SJCRH30 (cell line): Measurements from ENCODE around the gene ARHGAP44. TPM values are rescaled to one million over a fixed set of nuclear protein-coding genes. Genes with fewer than 3 reads are reported as not detected.

Experiments used
- DNase-seq, 2 experiments: peaks; one replicate each; pipeline ENCODE4 v3.0.0-alpha.2; 2015 to 2020
- H3K27ac ChIP-seq: fragments of 250-450 bp; sonication (Bioruptor Pico); 2 replicates; pipeline ENCODE4 v1.5.1; 2020; ENCODE audit warnings: mild to moderate bottlenecking, moderate library complexity
- H3K27me3 ChIP-seq: fragments of 250-450 bp; sonication (Bioruptor Pico); 2 replicates; pipeline ENCODE4 v1.5.1; 2020; ENCODE audit warnings: mild to moderate bottlenecking, moderate library complexity
- H3K36me3 ChIP-seq: fragments of 250-450 bp; sonication (Bioruptor Pico); 2 replicates; pipeline ENCODE4 v1.5.1; 2020; ENCODE audit warnings: mild to moderate bottlenecking, moderate library complexity
- H3K4me1 ChIP-seq: fragments of 250-450 bp; sonication (Bioruptor Pico); 2 replicates; pipeline ENCODE4 v1.5.1; 2020; ENCODE audit warnings: mild to moderate bottlenecking, moderate library complexity
- H3K4me3 ChIP-seq: fragments of 250-450 bp; sonication (Bioruptor Pico); 2 replicates; pipeline ENCODE4 v1.5.1; 2020; ENCODE audit warnings: mild to moderate bottlenecking, moderate library complexity
- H3K9me3 ChIP-seq: fragments of 250-450 bp; sonication (Bioruptor Pico); replicated peaks from 2 replicates; pipeline ENCODE4 v1.5.1; 2020; ENCODE audit warnings: mild to moderate bottlenecking, moderate library complexity
- total RNA-seq: library from RNA; depleted of rRNA; stranded (reverse); fragments of >200 nt; shearing (Covaris generic); gene quantifications from 2 replicates; pipeline ENCODE4 v1.2.3, GENCODE V29; 2014

Gene ARHGAP44
- total RNA-seq, 1 experiment from 2014 or later: 1.6 TPM

GRCh38 chr17:13010959-13011358 is 221.7 kb downstream of the ARHGAP44 start:
- Histone ChIP-seq H3K36me3 (peaks cover 94% of the 10 kb centered on the region), H3K27ac (no peak overlapping the region), H3K4me1 (no peaks in the 10 kb centered on the region), H3K9me3 (no peaks in the 10 kb centered on the region), H3K27me3 (no peaks in the 10 kb centered on the region), H3K4me3 (no peak overlapping the region)
- no peak for DNase-seq

GRCh38 chr17:13014801-13015200 is 225.5 kb downstream of the ARHGAP44 start:
- H3K27me3 ChIP-seq: no peaks in the 10 kb centered on the region
- DNase-seq: no peak
- H3K4me3 ChIP-seq: no peak overlapping the region
- H3K36me3 ChIP-seq: peaks cover 61% of the 10 kb centered on the region
- H3K9me3 ChIP-seq: no peaks in the 10 kb centered on the region
- H3K4me1 ChIP-seq: peaks cover 6% of the 10 kb centered on the region; the same call in 1 of the 2 replicates
- no peak overlapping the region for H3K27ac ChIP-seq

- no peak for DNase-seq
- Histone ChIP-seq H3K27me3 (no peaks in the 10 kb centered on the region), H3K9me3 (no peaks in the 10 kb centered on the region), H3K4me3 (peak overlapping the region; percentile 86), H3K27ac (peak overlapping the region; percentile 40), H3K36me3 (peaks cover 41% of the 10 kb centered on the region), H3K4me1 (peaks cover 6% of the 10 kb centered on the region; the same call in 1 of the 2 replicates)
Observed at GRCh38 chr17:13016881-13017654, 227.8 kb downstream of the ARHGAP44 start.

GRCh38 chr17:13017655-13018459 is 228.6 kb downstream of the ARHGAP44 start, which contains the start of gene ELAC2:
ELAC2 (minus strand) TSS chr17:13018027; CDS start chr17:13017947, 80 bp downstream.
- H3K4me1 ChIP-seq: peaks cover 6% of the 10 kb centered on the region; the same call in 1 of the 2 replicates
- no peaks in the 10 kb centered on the region for H3K27me3 ChIP-seq
- peak within 1 kb of the TSS; percentile 86 for H3K4me3 ChIP-seq
- DNase-seq: peak; percentile 100
- H3K27ac ChIP-seq: peak within 1 kb of the TSS; percentile 40
- no peaks in the 10 kb centered on the region for H3K9me3 ChIP-seq
- peaks cover 33% of the 10 kb centered on the region for H3K36me3 ChIP-seq

- no peak overlapping the region for H3K4me3 ChIP-seq
- no peaks in the 10 kb centered on the region for H3K27me3 ChIP-seq
- H3K36me3 ChIP-seq: no peaks in the 10 kb centered on the region
- DNase-seq: no peak
- H3K9me3 ChIP-seq: no peaks in the 10 kb centered on the region
- no peak overlapping the region for H3K27ac ChIP-seq
- H3K4me1 ChIP-seq: peaks cover 2% of the 10 kb centered on the region; the same call in 1 of the 2 replicates
Observed at GRCh38 chr17:13024016-13024415, 234.7 kb downstream of the ARHGAP44 start.

GRCh38 chr17:13024526-13025257 is 235.4 kb downstream of the ARHGAP44 start:
- no peaks in the 10 kb centered on the region for H3K27me3 ChIP-seq
- no peaks in the 10 kb centered on the region for H3K4me1 ChIP-seq
- DNase-seq: peak; percentile 75 to 93
- no peaks in the 10 kb centered on the region for H3K36me3 ChIP-seq
- H3K4me3 ChIP-seq: peak overlapping the region; percentile 38
- no peak overlapping the region for H3K27ac ChIP-seq
- no peaks in the 10 kb centered on the region for H3K9me3 ChIP-seq

GRCh38 chr17:13025258-13025627 is 235.9 kb downstream of the ARHGAP44 start:
- Histone ChIP-seq H3K9me3 (no peaks in the 10 kb centered on the region), H3K27ac (no peak overlapping the region), H3K4me3 (no peak overlapping the region), H3K27me3 (no peaks in the 10 kb centered on the region), H3K36me3 (no peaks in the 10 kb centered on the region), H3K4me1 (no peaks in the 10 kb centered on the region)
- no peak for DNase-seq

GRCh38 chr17:13025687-13026086 is 236.4 kb downstream of the ARHGAP44 start:
- no peak overlapping the region for H3K27ac ChIP-seq
- H3K9me3 ChIP-seq: no peaks in the 10 kb centered on the region
- H3K36me3 ChIP-seq: no peaks in the 10 kb centered on the region
- H3K4me3 ChIP-seq: no peak overlapping the region
- DNase-seq: no peak
- no peaks in the 10 kb centered on the region for H3K27me3 ChIP-seq
- no peaks in the 10 kb centered on the region for H3K4me1 ChIP-seq

- no peak overlapping the region for H3K4me3 ChIP-seq
- no peaks in the 10 kb centered on the region for H3K4me1 ChIP-seq
- H3K36me3 ChIP-seq: no peaks in the 10 kb centered on the region
- H3K9me3 ChIP-seq: no peaks in the 10 kb centered on the region
- H3K27me3 ChIP-seq: no peaks in the 10 kb centered on the region
- no peak for DNase-seq
- H3K27ac ChIP-seq: no peak overlapping the region
Observed at GRCh38 chr17:13027246-13027645, 237.9 kb downstream of the ARHGAP44 start.

- no peak for DNase-seq
- H3K4me3 ChIP-seq: no peak overlapping the region
- H3K27me3 ChIP-seq: no peaks in the 10 kb centered on the region
- no peak overlapping the region for H3K27ac ChIP-seq
- no peaks in the 10 kb centered on the region for H3K9me3 ChIP-seq
- H3K4me1 ChIP-seq: no peaks in the 10 kb centered on the region
- no peaks in the 10 kb centered on the region for H3K36me3 ChIP-seq
Observed at GRCh38 chr17:13029340-13029739, 240.0 kb downstream of the ARHGAP44 start.

- Histone ChIP-seq H3K27me3 (no peaks in the 10 kb centered on the region), H3K27ac (no peak overlapping the region), H3K4me3 (no peak overlapping the region), H3K36me3 (no peaks in the 10 kb centered on the region), H3K4me1 (no peaks in the 10 kb centered on the region), H3K9me3 (no peaks in the 10 kb centered on the region; the same call in 1 of the 2 replicates)
- no peak for DNase-seq
Observed at GRCh38 chr17:13030056-13030455, 240.8 kb downstream of the ARHGAP44 start.

GRCh38 chr17:13030459-13031300 is 241.4 kb downstream of the ARHGAP44 start:
- Histone ChIP-seq H3K4me3 (no peak overlapping the region), H3K27me3 (no peaks in the 10 kb centered on the region), H3K4me1 (no peaks in the 10 kb centered on the region), H3K9me3 (no peaks in the 10 kb centered on the region; the same call in 1 of the 2 replicates), H3K36me3 (no peaks in the 10 kb centered on the region), H3K27ac (no peak overlapping the region)
- peak; percentile 70 to 93 for DNase-seq

GRCh38 chr17:13031718-13032350 is 242.5 kb downstream of the ARHGAP44 start:
- H3K36me3 ChIP-seq: no peaks in the 10 kb centered on the region
- no peaks in the 10 kb centered on the region for H3K4me1 ChIP-seq
- no peaks in the 10 kb centered on the region; the same call in none of the 2 replicates for H3K9me3 ChIP-seq
- peak; percentile 69 to 92 for DNase-seq
- no peak overlapping the region for H3K4me3 ChIP-seq
- no peak overlapping the region for H3K27ac ChIP-seq
- H3K27me3 ChIP-seq: no peaks in the 10 kb centered on the region
